Measurements from ENCODE around the gene NFATC2. TPM values are rescaled to one million over a fixed set of nuclear protein-coding genes. Genes with fewer than 3 reads are reported as not detected.

The NFATC2 gene
- polyA plus RNA-seq, 1 donor from 2014 or later = not detected

DNA sequence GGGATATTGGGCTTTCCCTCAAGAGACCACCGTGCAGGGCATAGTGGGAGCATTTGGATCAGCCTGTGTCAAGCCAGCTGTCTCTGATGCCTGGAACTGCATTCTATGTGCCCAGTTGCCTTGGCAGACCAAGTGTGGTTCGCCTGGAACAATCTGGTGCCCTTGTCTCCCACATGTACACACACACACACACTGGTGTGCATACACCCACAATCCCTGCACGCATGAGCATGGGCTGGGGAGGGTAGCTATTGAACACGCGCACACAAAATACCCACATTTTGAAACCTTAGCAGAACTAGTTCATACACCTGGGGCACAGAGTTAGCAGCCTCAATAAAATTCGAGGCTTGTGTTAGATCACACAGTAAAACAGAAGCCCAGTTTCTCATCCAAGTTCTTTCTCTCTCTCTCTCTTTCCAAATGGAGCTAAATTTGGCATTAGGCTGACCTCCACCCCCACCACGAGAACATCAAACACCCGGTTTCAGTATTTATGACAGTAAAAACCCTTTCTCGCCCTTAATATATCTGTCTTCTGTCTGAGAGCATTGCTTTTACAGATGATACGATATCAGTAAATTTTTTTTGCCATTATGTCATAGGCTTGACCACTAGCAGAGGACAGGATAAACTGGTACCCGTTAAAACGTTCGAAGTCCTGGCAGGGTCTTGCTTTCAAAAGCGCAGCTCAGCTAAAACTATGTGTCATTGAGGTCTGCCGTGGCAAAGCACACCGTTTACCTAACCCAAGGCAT lies 18.2 kb upstream of the NFATC2 start:
- no peaks in the 10 kb centered on the region for H3K9me2 ChIP-seq (ENCODE audit: insufficient read depth, low read length)
- no peak overlapping the region for H2AFZ ChIP-seq (ENCODE audit: low read depth, low read length)
- no peaks in the 10 kb centered on the region for H3F3A ChIP-seq (ENCODE audit: insufficient read depth, low read length, poor library complexity, severe bottlenecking)
- H3K79me2 ChIP-seq (replicated peaks; ENCODE audit: insufficient read depth, low read length) = no peaks in the 10 kb centered on the region
- TF ChIP-seq SMC3 (conservative IDR thresholded peaks at IDR 0.05; ENCODE audit: poor library complexity) (no peak), CTCF (IDR thresholded peaks at IDR 0.05; ENCODE audit: poor library complexity, severe bottlenecking) (no peak), TAF1 (IDR thresholded peaks at IDR 0.05; ENCODE audit: low read depth) (no peak), EP300 (conservative IDR thresholded peaks at IDR 0.05; ENCODE audit: poor library complexity, severe bottlenecking) (no peak), POLR2AphosphoS5 (IDR thresholded peaks at IDR 0.05) (no peak), EZH2 (IDR thresholded peaks at IDR 0.05; ENCODE audit: borderline replicate concordance, insufficient read depth, low read length, poor library complexity, severe bottlenecking) (no peak), MXI1 (conservative IDR thresholded peaks at IDR 0.05; ENCODE audit: poor library complexity, severe bottlenecking) (no peak), RAD21 (conservative IDR thresholded peaks at IDR 0.05) (no peak)
- TF ChIP-seq, protein P1, sequence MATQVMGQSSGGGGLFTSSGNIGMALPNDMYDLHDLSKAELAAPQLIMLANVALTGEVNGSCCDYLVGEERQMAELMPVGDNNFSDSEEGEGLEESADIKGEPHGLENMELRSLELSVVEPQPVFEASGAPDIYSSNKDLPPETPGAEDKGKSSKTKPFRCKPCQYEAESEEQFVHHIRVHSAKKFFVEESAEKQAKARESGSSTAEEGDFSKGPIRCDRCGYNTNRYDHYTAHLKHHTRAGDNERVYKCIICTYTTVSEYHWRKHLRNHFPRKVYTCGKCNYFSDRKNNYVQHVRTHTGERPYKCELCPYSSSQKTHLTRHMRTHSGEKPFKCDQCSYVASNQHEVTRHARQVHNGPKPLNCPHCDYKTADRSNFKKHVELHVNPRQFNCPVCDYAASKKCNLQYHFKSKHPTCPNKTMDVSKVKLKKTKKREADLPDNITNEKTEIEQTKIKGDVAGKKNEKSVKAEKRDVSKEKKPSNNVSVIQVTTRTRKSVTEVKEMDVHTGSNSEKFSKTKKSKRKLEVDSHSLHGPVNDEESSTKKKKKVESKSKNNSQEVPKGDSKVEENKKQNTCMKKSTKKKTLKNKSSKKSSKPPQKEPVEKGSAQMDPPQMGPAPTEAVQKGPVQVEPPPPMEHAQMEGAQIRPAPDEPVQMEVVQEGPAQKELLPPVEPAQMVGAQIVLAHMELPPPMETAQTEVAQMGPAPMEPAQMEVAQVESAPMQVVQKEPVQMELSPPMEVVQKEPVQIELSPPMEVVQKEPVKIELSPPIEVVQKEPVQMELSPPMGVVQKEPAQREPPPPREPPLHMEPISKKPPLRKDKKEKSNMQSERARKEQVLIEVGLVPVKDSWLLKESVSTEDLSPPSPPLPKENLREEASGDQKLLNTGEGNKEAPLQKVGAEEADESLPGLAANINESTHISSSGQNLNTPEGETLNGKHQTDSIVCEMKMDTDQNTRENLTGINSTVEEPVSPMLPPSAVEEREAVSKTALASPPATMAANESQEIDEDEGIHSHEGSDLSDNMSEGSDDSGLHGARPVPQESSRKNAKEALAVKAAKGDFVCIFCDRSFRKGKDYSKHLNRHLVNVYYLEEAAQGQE (IDR thresholded peaks at IDR 0.05; ENCODE audit: borderline replicate concordance) = no peak
- no peak overlapping the region for H3K4me2 ChIP-seq (ENCODE audit: low read length)
- H3K27me3 ChIP-seq (ENCODE audit: insufficient read depth, low read depth, low read length) = peaks cover 45% of the 10 kb centered on the region
- H3K9ac ChIP-seq (ENCODE audit: low read length) = no peak overlapping the region
- no peaks in the 10 kb centered on the region for H3K36me3 ChIP-seq (ENCODE audit: insufficient read depth, low read length)
- H3K27ac ChIP-seq (ENCODE audit: low read length) = no peak overlapping the region
- no peak overlapping the region for H3K4me3 ChIP-seq (ENCODE audit: low read length)
- H4K20me1 ChIP-seq (ENCODE audit: insufficient read depth) = no peaks in the 10 kb centered on the region
- H3K9me3 ChIP-seq (ENCODE audit: low read length) = no peaks in the 10 kb centered on the region

- H3K27ac ChIP-seq (ENCODE audit: low read length) = no peak overlapping the region
- TF ChIP-seq MXI1 (conservative IDR thresholded peaks at IDR 0.05; ENCODE audit: poor library complexity, severe bottlenecking) (no peak), POLR2AphosphoS5 (IDR thresholded peaks at IDR 0.05) (no peak), TAF1 (IDR thresholded peaks at IDR 0.05; ENCODE audit: low read depth) (no peak), SMC3 (conservative IDR thresholded peaks at IDR 0.05; ENCODE audit: poor library complexity) (no peak), CTCF (IDR thresholded peaks at IDR 0.05; ENCODE audit: poor library complexity, severe bottlenecking) (no peak), RAD21 (conservative IDR thresholded peaks at IDR 0.05) (no peak), EZH2 (IDR thresholded peaks at IDR 0.05; ENCODE audit: borderline replicate concordance, insufficient read depth, low read length, poor library complexity, severe bottlenecking) (no peak), EP300 (conservative IDR thresholded peaks at IDR 0.05; ENCODE audit: poor library complexity, severe bottlenecking) (no peak)
- TF ChIP-seq, protein P1 (IDR thresholded peaks at IDR 0.05; ENCODE audit: borderline replicate concordance) = no peak
- no peak overlapping the region for H3K4me2 ChIP-seq (ENCODE audit: low read length)
- H3F3A ChIP-seq (ENCODE audit: insufficient read depth, low read length, poor library complexity, severe bottlenecking) = no peaks in the 10 kb centered on the region
- H3K9me2 ChIP-seq (ENCODE audit: insufficient read depth, low read length) = no peaks in the 10 kb centered on the region
- H3K9ac ChIP-seq (ENCODE audit: low read length) = no peak overlapping the region
- no peak overlapping the region for H3K4me3 ChIP-seq (ENCODE audit: low read length)
- no peaks in the 10 kb centered on the region for H3K36me3 ChIP-seq (ENCODE audit: insufficient read depth, low read length)
- H3K9me3 ChIP-seq (ENCODE audit: low read length) = no peaks in the 10 kb centered on the region
- H3K79me2 ChIP-seq (replicated peaks; ENCODE audit: insufficient read depth, low read length) = no peaks in the 10 kb centered on the region
- no peak overlapping the region for H2AFZ ChIP-seq (ENCODE audit: low read depth, low read length)
- peaks cover 45% of the 10 kb centered on the region for H3K27me3 ChIP-seq (ENCODE audit: insufficient read depth, low read depth, low read length)
- no peaks in the 10 kb centered on the region for H4K20me1 ChIP-seq (ENCODE audit: insufficient read depth)
These were observed 17.5 kb upstream of the NFATC2 start for GRCh38 chr20:51560042-51560441.
